ENCODE measurements around the gene RNF130.

DNA sequence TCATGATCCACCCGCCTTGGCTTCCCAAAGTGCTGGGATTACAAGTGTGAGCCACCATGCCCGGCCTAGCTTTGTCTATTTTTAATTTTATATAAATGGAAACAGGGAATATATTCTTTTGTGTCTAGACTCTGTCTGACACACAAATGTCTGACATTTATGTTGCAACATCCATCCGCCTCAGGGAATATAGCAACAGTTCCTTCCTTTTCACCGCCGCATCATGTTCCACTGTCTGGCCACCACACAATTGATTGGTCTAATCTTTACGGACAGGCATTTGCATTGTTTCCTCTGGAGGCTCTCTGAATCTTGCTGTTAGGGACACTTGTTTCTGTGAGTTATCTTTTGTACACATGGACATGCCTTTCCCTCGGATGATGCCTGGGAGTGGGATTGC is 143.7 kb downstream of the RNF130 start:
- TF ChIP-seq, protein P1, sequence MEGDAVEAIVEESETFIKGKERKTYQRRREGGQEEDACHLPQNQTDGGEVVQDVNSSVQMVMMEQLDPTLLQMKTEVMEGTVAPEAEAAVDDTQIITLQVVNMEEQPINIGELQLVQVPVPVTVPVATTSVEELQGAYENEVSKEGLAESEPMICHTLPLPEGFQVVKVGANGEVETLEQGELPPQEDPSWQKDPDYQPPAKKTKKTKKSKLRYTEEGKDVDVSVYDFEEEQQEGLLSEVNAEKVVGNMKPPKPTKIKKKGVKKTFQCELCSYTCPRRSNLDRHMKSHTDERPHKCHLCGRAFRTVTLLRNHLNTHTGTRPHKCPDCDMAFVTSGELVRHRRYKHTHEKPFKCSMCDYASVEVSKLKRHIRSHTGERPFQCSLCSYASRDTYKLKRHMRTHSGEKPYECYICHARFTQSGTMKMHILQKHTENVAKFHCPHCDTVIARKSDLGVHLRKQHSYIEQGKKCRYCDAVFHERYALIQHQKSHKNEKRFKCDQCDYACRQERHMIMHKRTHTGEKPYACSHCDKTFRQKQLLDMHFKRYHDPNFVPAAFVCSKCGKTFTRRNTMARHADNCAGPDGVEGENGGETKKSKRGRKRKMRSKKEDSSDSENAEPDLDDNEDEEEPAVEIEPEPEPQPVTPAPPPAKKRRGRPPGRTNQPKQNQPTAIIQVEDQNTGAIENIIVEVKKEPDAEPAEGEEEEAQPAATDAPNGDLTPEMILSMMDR (IDR thresholded peaks at IDR 0.05) = no peak
- no peak for TF ChIP-seq POLR2A (IDR thresholded peaks at IDR 0.05)

All from vagina (tissue), 2 donors.